ENCODE results near the gene UPF1. TPM values are rescaled to one million over a fixed set of nuclear protein-coding genes. Genes with fewer than 3 reads are reported as not detected.
"Not testable (repeated sequence)": the region's sequence is repeated elsewhere in the genome, so short reads cannot be mapped to it uniquely, and the experiment has no call there.

UPF1 gene
- total RNA-seq, 1 donor from 2014 or later: 51.6 TPM

GRCh38 chr19:18913466-18913865 is 81.7 kb downstream of the UPF1 start:
- DNase-seq (ENCODE audit: low read depth in 2 of 2): no peak

DNA sequence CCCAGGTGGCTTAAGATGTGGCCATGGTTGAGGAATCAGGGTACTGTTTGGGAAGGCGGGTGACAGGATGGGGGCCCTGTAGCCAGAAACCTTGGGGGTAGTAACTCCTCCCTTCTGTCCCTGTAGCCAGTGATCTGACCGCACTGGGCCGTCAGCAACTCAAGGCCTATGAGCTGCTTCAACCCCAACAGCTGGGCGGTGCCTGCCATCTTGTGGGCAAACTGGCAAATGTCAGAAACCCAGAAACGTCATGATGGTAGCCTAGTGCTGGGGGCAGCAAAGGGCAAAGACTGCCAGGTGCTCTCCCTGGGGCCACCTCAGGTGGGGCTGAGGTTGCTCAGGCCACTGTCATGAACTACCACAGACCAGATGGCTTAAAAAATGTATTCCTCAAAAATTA is 83.9 kb downstream of the UPF1 start:
- DNase-seq (ENCODE audit: low read depth in 2 of 2): peak; percentile 66 to 73

- DNase-seq (ENCODE audit: low read depth in 2 of 2): not testable (repeated sequence)
These were observed 85.8 kb downstream of the UPF1 start for GRCh38 chr19:18917593-18917992.

Other genes with a start within 250 kb of the UPF1 start
- gene REX1BD, start 243.2 kb upstream of the UPF1 start, total RNA-seq: 43.3 and 53.8 TPM in 2 replicates
- gene CRLF1, start 225.2 kb upstream of the UPF1 start, total RNA-seq: not detected in 2 replicates
- gene TMEM59L, start 219.1 kb upstream of the UPF1 start, total RNA-seq: not detected in 2 replicates
- 1.2 and 1.5 TPM in 2 replicates for gene KLHL26, start 194.9 kb upstream of the UPF1 start, total RNA-seq
- 0.44 and 0.79 TPM in 2 replicates for gene CRTC1, start 148.3 kb upstream of the UPF1 start, total RNA-seq
- gene COMP, start 40.7 kb upstream of the UPF1 start, total RNA-seq: not detected in 2 replicates
- 2.4 and 5.6 TPM in 2 replicates for gene CERS1, start 64.2 kb downstream of the UPF1 start, total RNA-seq
- 145 and 149 TPM in 2 replicates for gene COPE, start 87.4 kb downstream of the UPF1 start, total RNA-seq
- gene DDX49, start 87.8 kb downstream of the UPF1 start, total RNA-seq: 38.6 and 40.3 TPM in 2 replicates
- gene HOMER3, start 109.3 kb downstream of the UPF1 start, total RNA-seq: 124 and 279 TPM in 2 replicates
- 8.1 and 14.7 TPM in 2 replicates for gene SUGP2, start 201.6 kb downstream of the UPF1 start, total RNA-seq
- 32.3 and 49.8 TPM in 2 replicates for gene ARMC6, start 201.6 kb downstream of the UPF1 start, total RNA-seq
- gene SLC25A42, start 232.0 kb downstream of the UPF1 start, total RNA-seq: 2.8 and 3.0 TPM in 2 replicates